ENCODE results near the gene TBC1D22A. TPM values are rescaled to one million over a fixed set of nuclear protein-coding genes. Genes with fewer than 3 reads are reported as not detected.

The TBC1D22A gene
- total RNA-seq, 1 donor from 2014 or later, result 24.2 TPM

GRCh38 chr22:47213571-47214230 is 451.3 kb downstream of the TBC1D22A start:
- H3K9me3 Mint-ChIP-seq (ENCODE audit: unreplicated experiment), result peaks cover 23% of the 10 kb centered on the region
- TF ChIP-seq EZH2 (IDR thresholded peaks at IDR 0.05; ENCODE audit: insufficient read depth, low read length) (no peak), CTCF (IDR thresholded peaks at IDR 0.05; ENCODE audit: insufficient read depth, low read depth, low read length) (peak; percentile 41)

GRCh38 chr22:47215851-47216250 is 453.4 kb downstream of the TBC1D22A start:
- H3K4me2 ChIP-seq (ENCODE audit: low read length), result no peak overlapping the region
- TF ChIP-seq CTCF (IDR thresholded peaks at IDR 0.05; ENCODE audit: insufficient read depth, low read depth, low read length), result no peak
- no peak for TF ChIP-seq EZH2 (IDR thresholded peaks at IDR 0.05; ENCODE audit: insufficient read depth, low read length)
- Mint-ChIP-seq H3K36me3 (ENCODE audit: low read depth, unreplicated experiment) (no peaks in the 10 kb centered on the region), H3K9me3 (ENCODE audit: unreplicated experiment) (peaks cover 17% of the 10 kb centered on the region), H3K4me3 (ENCODE audit: unreplicated experiment) (no peak overlapping the region), H3K4me1 (ENCODE audit: low read depth, unreplicated experiment) (no peaks in the 10 kb centered on the region), H3K27me3 (ENCODE audit: low read depth, unreplicated experiment) (no peaks in the 10 kb centered on the region), H3K27ac (ENCODE audit: unreplicated experiment) (no peak overlapping the region)
- H3K4me1 ChIP-seq (ENCODE audit: insufficient read depth, low read length), result no peaks in the 10 kb centered on the region
- no peak overlapping the region for H3K9ac ChIP-seq (ENCODE audit: low read length)
- H3K36me3 ChIP-seq (ENCODE audit: insufficient read depth, low read length), result no peaks in the 10 kb centered on the region
- FAIRE-seq (no peak), DNase-seq (ENCODE audit: low read depth) (no peak)
- H3K27me3 ChIP-seq (ENCODE audit: insufficient read depth, low read length), result no peaks in the 10 kb centered on the region
- H3K4me3 ChIP-seq (ENCODE audit: insufficient read depth, low read depth, low read length), result no peak overlapping the region
- peaks cover 3% of the 10 kb centered on the region for H3K9me3 ChIP-seq (ENCODE audit: insufficient read depth, low read depth, low read length)
- H3K27ac ChIP-seq (ENCODE audit: low read depth, low read length), result no peak overlapping the region
- no peak overlapping the region for H2AFZ ChIP-seq (ENCODE audit: low read depth, low read length)
- H4K20me1 ChIP-seq (ENCODE audit: insufficient read depth, low read length), result no peaks in the 10 kb centered on the region
- H3K79me2 ChIP-seq (ENCODE audit: insufficient read depth, low read length), result no peaks in the 10 kb centered on the region

More at GRCh38 chr22:47213571-47214230, 451.3 kb downstream of the TBC1D22A start:
- Histone ChIP-seq H3K79me2 (ENCODE audit: insufficient read depth, low read length) (no peaks in the 10 kb centered on the region), H3K9me3 (ENCODE audit: insufficient read depth, low read depth, low read length) (peaks cover 3% of the 10 kb centered on the region), H3K36me3 (ENCODE audit: insufficient read depth, low read length) (no peaks in the 10 kb centered on the region), H4K20me1 (ENCODE audit: insufficient read depth, low read length) (no peaks in the 10 kb centered on the region), H3K27ac (ENCODE audit: low read depth, low read length) (no peak overlapping the region), H3K4me3 (ENCODE audit: insufficient read depth, low read depth, low read length) (no peak overlapping the region), H3K4me1 (ENCODE audit: insufficient read depth, low read length) (no peaks in the 10 kb centered on the region), H3K27me3 (ENCODE audit: insufficient read depth, low read length) (no peaks in the 10 kb centered on the region), H3K4me2 (ENCODE audit: low read length) (no peak overlapping the region), H2AFZ (ENCODE audit: low read depth, low read length) (no peak overlapping the region), H3K9ac (ENCODE audit: low read length) (no peak overlapping the region)
- no peaks in the 10 kb centered on the region for H3K36me3 Mint-ChIP-seq (ENCODE audit: low read depth, unreplicated experiment)
- no peaks in the 10 kb centered on the region for H3K4me1 Mint-ChIP-seq (ENCODE audit: low read depth, unreplicated experiment)
- no peak overlapping the region for H3K4me3 Mint-ChIP-seq (ENCODE audit: unreplicated experiment)
- FAIRE-seq (no peak), DNase-seq (ENCODE audit: low read depth) (no peak)
- H3K27ac Mint-ChIP-seq (ENCODE audit: unreplicated experiment), result no peak overlapping the region
- H3K27me3 Mint-ChIP-seq (ENCODE audit: low read depth, unreplicated experiment), result no peaks in the 10 kb centered on the region

GRCh38 chr22:47218671-47219070 is 456.2 kb downstream of the TBC1D22A start:
- no peak for FAIRE-seq
- Histone ChIP-seq H3K4me3 (ENCODE audit: insufficient read depth, low read depth, low read length) (no peak overlapping the region), H3K4me1 (ENCODE audit: insufficient read depth, low read length) (no peaks in the 10 kb centered on the region), H3K9ac (ENCODE audit: low read length) (no peak overlapping the region), H3K4me2 (ENCODE audit: low read length) (no peak overlapping the region), H3K36me3 (ENCODE audit: insufficient read depth, low read length) (no peaks in the 10 kb centered on the region), H4K20me1 (ENCODE audit: insufficient read depth, low read length) (no peaks in the 10 kb centered on the region), H3K9me3 (ENCODE audit: insufficient read depth, low read depth, low read length) (peaks cover 3% of the 10 kb centered on the region), H2AFZ (ENCODE audit: low read depth, low read length) (no peak overlapping the region), H3K27me3 (ENCODE audit: insufficient read depth, low read length) (no peaks in the 10 kb centered on the region), H3K27ac (ENCODE audit: low read depth, low read length) (no peak overlapping the region), H3K79me2 (ENCODE audit: insufficient read depth, low read length) (no peaks in the 10 kb centered on the region)
- Mint-ChIP-seq H3K27me3 (ENCODE audit: low read depth, unreplicated experiment) (no peaks in the 10 kb centered on the region), H3K4me3 (ENCODE audit: unreplicated experiment) (no peak overlapping the region), H3K4me1 (ENCODE audit: low read depth, unreplicated experiment) (no peaks in the 10 kb centered on the region), H3K27ac (ENCODE audit: unreplicated experiment) (no peak overlapping the region), H3K36me3 (ENCODE audit: low read depth, unreplicated experiment) (no peaks in the 10 kb centered on the region), H3K9me3 (ENCODE audit: unreplicated experiment) (peaks cover 18% of the 10 kb centered on the region)
- no peak for DNase-seq (ENCODE audit: low read depth)
- TF ChIP-seq CTCF (IDR thresholded peaks at IDR 0.05; ENCODE audit: insufficient read depth, low read depth, low read length) (no peak), EZH2 (IDR thresholded peaks at IDR 0.05; ENCODE audit: insufficient read depth, low read length) (no peak)

Measured in astrocyte (in vitro differentiated cells and primary cell).